Measurements from ENCODE around the gene ZBTB7C. TPM values are rescaled to one million over a fixed set of nuclear protein-coding genes. Genes with fewer than 3 reads are reported as not detected.
A peak's percentile ranks its signal among the peaks of the same experiment; 100 is the strongest.

The ZBTB7C gene
- total and polyA plus RNA-seq, 8 donors = 3.0 to 47.8 (median 19.3) TPM

DNA sequence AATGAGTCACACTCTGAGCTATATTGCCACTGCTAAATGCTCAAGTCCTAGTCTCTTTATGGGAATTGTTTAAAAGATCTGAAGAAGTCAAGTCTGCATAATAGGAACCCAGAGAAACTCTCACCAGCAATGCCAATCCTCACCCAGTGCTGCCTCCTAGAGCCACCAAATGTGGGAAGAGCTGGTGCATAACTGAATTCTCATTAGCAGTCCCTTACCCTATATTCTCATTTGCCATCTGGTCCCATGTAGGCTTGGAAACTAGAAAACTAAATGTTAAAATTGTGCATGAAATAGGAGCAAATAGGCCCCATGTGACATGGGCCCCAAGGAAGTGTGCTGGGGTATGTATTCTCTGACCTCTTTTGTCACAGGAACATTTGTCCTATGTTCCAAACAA is 254.4 kb downstream of the ZBTB7C start:
- DNase-seq = no peak
- TF ChIP-seq, protein P1, sequence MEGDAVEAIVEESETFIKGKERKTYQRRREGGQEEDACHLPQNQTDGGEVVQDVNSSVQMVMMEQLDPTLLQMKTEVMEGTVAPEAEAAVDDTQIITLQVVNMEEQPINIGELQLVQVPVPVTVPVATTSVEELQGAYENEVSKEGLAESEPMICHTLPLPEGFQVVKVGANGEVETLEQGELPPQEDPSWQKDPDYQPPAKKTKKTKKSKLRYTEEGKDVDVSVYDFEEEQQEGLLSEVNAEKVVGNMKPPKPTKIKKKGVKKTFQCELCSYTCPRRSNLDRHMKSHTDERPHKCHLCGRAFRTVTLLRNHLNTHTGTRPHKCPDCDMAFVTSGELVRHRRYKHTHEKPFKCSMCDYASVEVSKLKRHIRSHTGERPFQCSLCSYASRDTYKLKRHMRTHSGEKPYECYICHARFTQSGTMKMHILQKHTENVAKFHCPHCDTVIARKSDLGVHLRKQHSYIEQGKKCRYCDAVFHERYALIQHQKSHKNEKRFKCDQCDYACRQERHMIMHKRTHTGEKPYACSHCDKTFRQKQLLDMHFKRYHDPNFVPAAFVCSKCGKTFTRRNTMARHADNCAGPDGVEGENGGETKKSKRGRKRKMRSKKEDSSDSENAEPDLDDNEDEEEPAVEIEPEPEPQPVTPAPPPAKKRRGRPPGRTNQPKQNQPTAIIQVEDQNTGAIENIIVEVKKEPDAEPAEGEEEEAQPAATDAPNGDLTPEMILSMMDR (IDR thresholded peaks at IDR 0.05) = no peak
- TF ChIP-seq EP300 (IDR thresholded peaks at IDR 0.05) = no peak
- no peak for TF ChIP-seq POLR2A (IDR thresholded peaks at IDR 0.05)
- TF ChIP-seq POLR2AphosphoS5 (IDR thresholded peaks at IDR 0.05) = no peak
- no peaks in the 10 kb centered on the region for H3K27me3 ChIP-seq
- intact Hi-C loops (cut with DNase I; ENCODE audit: low total_unique reads) = no loop called here
- H3K4me3 ChIP-seq = no peak overlapping the region
- no peaks in the 10 kb centered on the region for H3K9me3 ChIP-seq
- H3K36me3 ChIP-seq = no peaks in the 10 kb centered on the region
- peak overlapping the region in 3 of 5 donors; percentile 25 to 75 (median 64) for H3K27ac ChIP-seq
- peaks cover 38 to 72% (median 56%) of the 10 kb centered on the region in 4 donors for H3K4me1 ChIP-seq

DNA sequence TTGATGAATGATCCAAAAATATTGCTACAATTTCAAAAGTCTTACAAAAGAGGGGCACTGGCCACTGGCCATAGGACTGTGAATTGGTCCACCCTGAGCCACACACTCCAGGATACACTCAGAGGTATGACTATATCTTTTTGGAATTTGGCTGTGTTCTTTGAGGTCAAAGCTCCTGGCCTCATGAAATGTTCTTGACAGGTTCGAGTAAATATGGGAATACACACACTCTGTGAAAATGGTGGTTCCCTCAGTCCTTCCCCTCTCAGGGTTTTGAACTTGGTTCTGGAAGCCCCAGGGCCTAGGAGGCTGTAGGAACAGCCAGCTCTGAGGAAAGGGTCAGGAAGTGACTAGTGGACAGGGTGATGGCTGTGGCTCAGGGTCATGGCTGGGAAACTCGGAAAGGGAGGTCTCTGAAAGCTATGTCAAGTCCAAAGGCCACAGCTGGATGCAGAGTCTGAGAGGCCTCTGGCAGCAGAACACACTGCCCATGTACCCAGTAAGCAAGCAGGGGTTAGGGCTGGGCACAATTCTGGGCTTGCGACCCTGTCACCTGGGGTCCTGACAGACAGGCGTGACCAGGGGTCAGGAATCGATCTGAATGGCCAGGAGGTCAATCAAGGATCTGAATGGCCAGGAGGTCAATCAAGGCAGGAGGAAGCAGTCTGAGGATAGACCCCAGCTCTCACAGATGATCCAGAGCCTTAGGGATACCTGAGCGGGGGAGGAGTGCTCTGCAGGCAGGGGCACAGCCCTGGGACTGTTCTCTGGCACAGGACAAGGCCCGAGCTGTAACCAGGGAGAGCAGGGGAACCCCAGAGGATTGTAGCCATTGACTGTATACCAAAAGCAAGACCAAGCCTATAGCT is 255.3 kb downstream of the ZBTB7C start:
- H3K27ac ChIP-seq = peak overlapping the region in 4 of 5 donors; percentile 25 to 75 (median 66)
- WGBS, 5 donors = 58 to 77% (median 73%) methylated on average over 4 to 7 of the region's 7 CpGs

DNA sequence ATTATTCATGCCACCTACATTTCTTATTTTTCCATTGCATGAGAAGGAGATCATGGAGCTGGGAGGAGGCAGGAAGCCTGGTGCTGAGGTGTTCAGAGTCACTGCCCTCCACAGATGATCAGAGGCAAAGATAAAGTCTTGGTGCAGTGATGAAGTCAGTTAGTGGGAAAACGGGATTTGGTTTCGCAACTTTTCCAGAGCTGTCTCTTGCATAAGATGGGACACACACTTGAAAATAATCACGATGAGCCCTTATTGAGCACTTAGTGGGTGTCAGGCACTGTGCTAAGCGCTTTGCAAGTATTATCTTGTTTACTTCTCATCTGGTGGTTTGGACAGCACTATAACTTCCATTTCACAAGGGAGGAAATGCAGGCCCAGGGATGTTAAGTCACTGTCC is 256.6 kb downstream of the ZBTB7C start:
- H3K36me3 ChIP-seq = no peaks in the 10 kb centered on the region
- H3K27ac ChIP-seq = peak overlapping the region in 4 of 5 donors; percentile 25 to 75 (median 66)
- no peak for DNase-seq
- H3K27me3 ChIP-seq = no peaks in the 10 kb centered on the region
- no peak overlapping the region for H3K4me3 ChIP-seq
- intact Hi-C loops (cut with DNase I; ENCODE audit: low total_unique reads) = no loop called here
- 66 to 75% (median 71%) methylated on average over 4 of the region's 4 CpGs for WGBS, 5 donors
- TF ChIP-seq EP300 (IDR thresholded peaks at IDR 0.05) = no peak
- TF ChIP-seq POLR2AphosphoS5 (IDR thresholded peaks at IDR 0.05) = peak in 2 of 3 donors; percentile 33 to 37
- TF ChIP-seq, protein P1 (IDR thresholded peaks at IDR 0.05) = no peak
- TF ChIP-seq POLR2A (IDR thresholded peaks at IDR 0.05) = no peak
- peaks cover 28 to 56% (median 37%) of the 10 kb centered on the region in 4 donors for H3K4me1 ChIP-seq
- H3K9me3 ChIP-seq = no peaks in the 10 kb centered on the region

More for the DNA sequence above, 255.3 kb downstream of the ZBTB7C start:
- no peaks in the 10 kb centered on the region for H3K36me3 ChIP-seq
- H3K27me3 ChIP-seq = no peaks in the 10 kb centered on the region
- H3K4me1 ChIP-seq = peaks cover 38 to 67% (median 49%) of the 10 kb centered on the region in 4 donors
- peak in 1 of 2 donors; percentile 26 for DNase-seq
- H3K4me3 ChIP-seq = no peak overlapping the region
- no peaks in the 10 kb centered on the region for H3K9me3 ChIP-seq
- peak in 2 of 3 donors; percentile 13 to 63 for TF ChIP-seq POLR2AphosphoS5 (IDR thresholded peaks at IDR 0.05)
- no peak for TF ChIP-seq EP300 (IDR thresholded peaks at IDR 0.05)
- TF ChIP-seq POLR2A (IDR thresholded peaks at IDR 0.05) = no peak
- TF ChIP-seq, protein P1 (IDR thresholded peaks at IDR 0.05) = no peak
- intact Hi-C loops (cut with DNase I; ENCODE audit: low total_unique reads) = no loop called here

DNA sequence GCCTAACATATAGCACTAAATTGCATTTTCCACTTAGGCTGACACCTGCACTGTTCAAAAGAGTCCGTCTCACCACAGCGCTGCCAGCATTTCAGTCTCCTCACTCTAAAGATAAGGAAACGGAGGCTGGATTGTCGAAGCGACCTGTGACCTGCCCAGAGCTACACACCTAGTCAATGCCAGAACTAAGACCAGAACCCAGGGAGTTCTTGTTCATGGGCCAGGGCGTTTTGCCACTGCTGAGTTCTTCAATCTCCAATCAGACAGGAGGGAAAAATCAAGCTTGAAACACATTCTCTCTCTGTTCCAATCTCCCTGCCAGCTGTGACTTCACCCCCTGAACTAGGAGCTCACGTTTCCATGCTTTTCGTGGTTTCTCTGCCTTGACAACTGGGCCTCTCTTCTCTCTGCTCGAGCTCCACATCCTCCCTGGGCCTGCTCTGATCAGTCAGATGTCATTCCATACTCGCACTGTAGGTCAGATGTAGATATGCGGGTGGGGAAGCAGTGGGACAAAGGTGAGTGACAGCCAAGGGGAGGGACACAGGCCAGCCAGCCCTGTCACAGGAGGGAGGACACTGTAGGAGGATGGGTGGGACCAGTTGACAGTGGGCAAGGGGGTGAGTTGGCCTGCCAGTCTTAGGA is 257.6 kb downstream of the ZBTB7C start:
- intact Hi-C loops (cut with DNase I; ENCODE audit: low total_unique reads) = no loop called here
- H3K27me3 ChIP-seq = no peaks in the 10 kb centered on the region
- TF ChIP-seq, protein P1 (IDR thresholded peaks at IDR 0.05) = no peak
- TF ChIP-seq POLR2AphosphoS5 (IDR thresholded peaks at IDR 0.05) = peak in 1 of 3 donors; percentile 21
- peak overlapping the region in 3 of 5 donors; percentile 19 to 43 (median 38) for H3K27ac ChIP-seq
- 34 to 52% (median 42%) methylated on average over 11 of the region's 11 CpGs for WGBS, 5 donors
- no peaks in the 10 kb centered on the region for H3K9me3 ChIP-seq
- H3K4me3 ChIP-seq = no peak overlapping the region
- H3K36me3 ChIP-seq = no peaks in the 10 kb centered on the region
- H3K4me1 ChIP-seq = peaks cover 22 to 50% (median 37%) of the 10 kb centered on the region in 4 donors
- peak; percentile 41 to 45 for DNase-seq
